ENCODE data around the gene POLRMT. TPM values are rescaled to one million over a fixed set of nuclear protein-coding genes. Genes with fewer than 3 reads are reported as not detected.
"Not testable (repeated sequence)": the region's sequence is repeated elsewhere in the genome, so short reads cannot be mapped to it uniquely, and the experiment has no call there.

POLRMT gene
- total and polyA plus RNA-seq, 2 experiments from 2014 or later, result 103 to 121 TPM

GRCh38 chr19:634975-635652, 1.8 kb upstream of the POLRMT start:
- Histone ChIP-seq H3K4me1 (ENCODE audit: low read depth) (peaks cover 4% of the 10 kb centered on the region), H3K27ac (no peak overlapping the region), H3K36me3 (no peaks in the 10 kb centered on the region), H3K27me3 (peaks cover 16% of the 10 kb centered on the region), H3K9me3 (ENCODE audit: low read depth) (no peaks in the 10 kb centered on the region), H3K4me3 (no peak overlapping the region)
- TF ChIP-seq CTCF (IDR thresholded peaks at IDR 0.05; ENCODE audit: low read depth, low read length), result no peak
- DNase-seq (ENCODE audit: low read depth in 1 of 2, low spot score in 1 of 2), result no peak

- DNase-seq (ENCODE audit: low read depth in 1 of 2, low spot score in 1 of 2), result no peak
- H3K27me3 ChIP-seq, result peaks cover 12% of the 10 kb centered on the region
- peaks cover 4% of the 10 kb centered on the region for H3K4me1 ChIP-seq (ENCODE audit: low read depth)
- peak overlapping the region; percentile 41 for H3K27ac ChIP-seq
- no peaks in the 10 kb centered on the region for H3K9me3 ChIP-seq (ENCODE audit: low read depth)
- no peak for TF ChIP-seq CTCF (IDR thresholded peaks at IDR 0.05; ENCODE audit: low read depth, low read length)
- H3K4me3 ChIP-seq, result peak overlapping the region; percentile 97
- H3K36me3 ChIP-seq, result no peaks in the 10 kb centered on the region
Observed at GRCh38 chr19:633786-634639, 676 bp upstream of the POLRMT start.

- H3K36me3 ChIP-seq, result peaks cover 7% of the 10 kb centered on the region
- TF ChIP-seq CTCF (IDR thresholded peaks at IDR 0.05; ENCODE audit: low read depth, low read length), result no peak
- no peaks in the 10 kb centered on the region for H3K27me3 ChIP-seq
- H3K4me3 ChIP-seq, result peak overlapping the region; percentile 97
- DNase-seq (ENCODE audit: low read depth in 1 of 2, low spot score in 1 of 2), result peak; percentile 60 to 66
- peaks cover 4% of the 10 kb centered on the region for H3K4me1 ChIP-seq (ENCODE audit: low read depth)
- peak overlapping the region; percentile 27 for H3K27ac ChIP-seq
- no peaks in the 10 kb centered on the region for H3K9me3 ChIP-seq (ENCODE audit: low read depth)
Observed at GRCh38 chr19:632579-633067, 714 bp downstream of the POLRMT start.

- TF ChIP-seq CTCF (IDR thresholded peaks at IDR 0.05; ENCODE audit: low read depth, low read length), result no peak
- H3K27ac ChIP-seq, result no peak overlapping the region
Observed at GRCh38 chr19:629961-630714, 3.2 kb downstream of the POLRMT start.

GRCh38 chr19:629515-629914, 3.8 kb downstream of the POLRMT start:
- H3K9me3 ChIP-seq (ENCODE audit: low read depth); H3K27me3 ChIP-seq; H3K4me1 ChIP-seq (ENCODE audit: low read depth); H3K36me3 ChIP-seq; DNase-seq (ENCODE audit: low read depth in 1 of 2, low spot score in 1 of 2); H3K4me3 ChIP-seq; H3K27ac ChIP-seq: not testable (repeated sequence)

More at GRCh38 chr19:629961-630714, 3.2 kb downstream of the POLRMT start:
- no peak overlapping the region for H3K4me3 ChIP-seq
- H3K4me1 ChIP-seq (ENCODE audit: low read depth), result peaks cover 4% of the 10 kb centered on the region
- H3K9me3 ChIP-seq (ENCODE audit: low read depth), result no peaks in the 10 kb centered on the region
- H3K27me3 ChIP-seq, result no peaks in the 10 kb centered on the region
- peaks cover 7% of the 10 kb centered on the region for H3K36me3 ChIP-seq
- DNase-seq (ENCODE audit: low read depth in 1 of 2, low spot score in 1 of 2), result no peak
